GM08714 (cell line): ENCODE results near the gene HPS3.
"Not testable (repeated sequence)": the region's sequence is repeated elsewhere in the genome, so short reads cannot be mapped to it uniquely, and the experiment has no call there.

ENCODE experiments used
- H3K4me3 ChIP-seq: fragments of 200-500 bp; sonication (Bioruptor generic); 2 replicates; pipeline ENCODE4 v1.5.1; 2014; ENCODE audit warnings: mild to moderate bottlenecking, low read length, inconsistent platforms
- ZNF274 ChIP-seq: IDR thresholded peaks from 2 replicates; pipeline ENCODE4 v1.6.1; 2012; ENCODE audit warnings: mild to moderate bottlenecking, low read depth, low read length

Gene HPS3, protein sequence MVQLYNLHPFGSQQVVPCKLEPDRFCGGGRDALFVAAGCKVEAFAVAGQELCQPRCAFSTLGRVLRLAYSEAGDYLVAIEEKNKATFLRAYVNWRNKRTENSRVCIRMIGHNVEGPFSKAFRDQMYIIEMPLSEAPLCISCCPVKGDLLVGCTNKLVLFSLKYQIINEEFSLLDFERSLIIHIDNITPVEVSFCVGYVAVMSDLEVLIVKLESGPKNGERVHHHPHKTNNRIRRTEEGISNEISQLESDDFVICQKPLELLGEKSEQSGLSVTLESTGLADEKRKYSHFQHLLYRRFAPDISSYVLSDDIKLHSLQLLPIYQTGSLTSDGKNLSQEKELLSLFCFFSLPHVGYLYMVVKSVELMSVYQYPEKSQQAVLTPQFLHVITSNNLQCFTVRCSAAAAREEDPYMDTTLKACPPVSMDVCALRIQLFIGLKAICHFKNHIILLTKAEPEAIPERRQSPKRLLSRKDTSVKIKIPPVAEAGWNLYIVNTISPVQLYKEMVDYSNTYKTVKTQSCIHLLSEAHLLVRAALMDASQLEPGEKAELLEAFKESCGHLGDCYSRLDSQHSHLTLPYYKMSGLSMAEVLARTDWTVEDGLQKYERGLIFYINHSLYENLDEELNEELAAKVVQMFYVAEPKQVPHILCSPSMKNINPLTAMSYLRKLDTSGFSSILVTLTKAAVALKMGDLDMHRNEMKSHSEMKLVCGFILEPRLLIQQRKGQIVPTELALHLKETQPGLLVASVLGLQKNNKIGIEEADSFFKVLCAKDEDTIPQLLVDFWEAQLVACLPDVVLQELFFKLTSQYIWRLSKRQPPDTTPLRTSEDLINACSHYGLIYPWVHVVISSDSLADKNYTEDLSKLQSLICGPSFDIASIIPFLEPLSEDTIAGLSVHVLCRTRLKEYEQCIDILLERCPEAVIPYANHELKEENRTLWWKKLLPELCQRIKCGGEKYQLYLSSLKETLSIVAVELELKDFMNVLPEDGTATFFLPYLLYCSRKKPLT

GRCh38 chr3:149129326-149130205 is at the start of gene HPS3:
Gene HPS3 (plus strand): TSS chr3:149129638. CDS start chr3:149129724, 86 bp downstream.
- peak within 1 kb of the TSS; percentile 87 for H3K4me3 ChIP-seq
- TF ChIP-seq ZNF274: no peak

GRCh38 chr3:149080011-149080698 is 49.3 kb upstream of the HPS3 start:
- H3K4me3 ChIP-seq: no peak overlapping the region
- no peak for TF ChIP-seq ZNF274

GRCh38 chr3:149080699-149081091 is 48.7 kb upstream of the HPS3 start:
- no peak for TF ChIP-seq ZNF274
- no peak overlapping the region for H3K4me3 ChIP-seq

DNA sequence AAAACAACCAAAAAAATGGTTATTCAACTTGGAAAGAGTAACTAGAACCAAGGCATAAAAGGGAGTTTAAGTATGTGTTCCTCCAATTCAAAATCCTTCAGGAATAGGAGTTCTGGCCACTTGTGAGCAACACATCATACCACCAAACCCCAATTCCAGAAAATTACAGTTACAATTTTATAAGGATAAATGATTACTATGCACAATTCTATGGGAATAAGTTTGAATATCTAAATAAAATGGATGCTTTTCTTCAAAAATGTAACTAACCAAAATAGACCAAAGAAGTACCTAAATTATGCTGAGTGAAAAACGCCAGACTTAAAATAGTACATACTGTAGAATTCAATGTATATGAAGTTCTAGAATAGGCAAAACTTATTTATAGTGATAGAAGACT is 47.7 kb upstream of the HPS3 start:
- H3K4me3 ChIP-seq: no peak overlapping the region
- no peak for TF ChIP-seq ZNF274

DNA sequence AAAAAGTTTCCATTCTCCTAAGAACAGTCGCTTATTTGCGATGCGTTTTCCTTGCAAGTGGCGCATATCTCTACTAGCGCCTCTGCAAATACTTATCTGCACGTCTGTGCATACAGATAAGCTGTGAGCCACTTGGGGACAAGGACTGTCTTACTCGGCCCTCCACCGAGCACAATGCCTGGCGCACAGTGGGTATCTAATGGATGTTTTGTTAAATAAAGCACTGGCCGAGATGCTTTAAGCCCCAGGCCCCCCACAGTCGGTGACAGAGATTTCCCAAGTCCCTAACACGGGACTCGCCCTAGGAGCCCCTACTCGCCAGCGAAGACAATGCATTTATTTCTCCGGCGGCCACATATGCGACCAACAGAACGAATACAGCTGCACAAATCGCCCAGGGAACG is 43.6 kb upstream of the HPS3 start:
- TF ChIP-seq ZNF274: no peak
- peak overlapping the region; percentile 90 for H3K4me3 ChIP-seq

DNA sequence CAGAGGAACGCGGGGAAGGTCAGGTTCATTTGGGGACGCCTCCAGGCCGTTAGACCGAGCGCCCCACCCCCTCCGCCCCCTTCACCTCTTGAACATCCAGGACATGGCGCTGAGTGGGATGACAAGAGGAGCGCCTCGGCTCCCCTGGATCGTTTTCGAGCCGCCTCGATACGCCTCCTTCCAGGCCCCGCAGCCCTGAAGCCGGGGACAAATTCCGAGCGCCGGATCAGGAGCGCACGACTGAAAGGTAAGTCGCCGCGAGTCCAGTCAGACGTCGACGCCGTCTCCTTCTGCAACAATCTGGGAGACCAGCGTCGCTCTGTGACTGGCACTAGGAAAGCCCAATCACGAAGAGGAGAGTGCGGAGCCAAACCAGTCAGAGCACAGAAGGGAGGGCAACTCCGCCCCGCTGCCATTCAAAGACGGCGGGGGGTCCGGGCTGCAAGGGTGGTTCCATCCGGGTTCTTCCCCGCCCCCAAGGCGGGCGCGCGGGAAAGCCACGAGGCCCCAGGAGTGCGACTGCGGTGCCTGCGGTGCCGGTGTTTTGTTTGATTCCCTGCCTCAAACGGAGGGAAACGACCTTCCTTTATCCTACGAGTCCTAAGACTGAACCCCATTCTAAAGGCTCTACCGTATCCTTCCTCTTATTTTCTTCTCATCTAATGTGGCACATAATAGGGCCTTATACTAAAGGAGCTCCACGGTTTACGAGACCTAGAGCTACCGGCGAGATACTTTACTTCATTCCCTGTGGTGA is 43.0 kb upstream of the HPS3 start, which contains the start of gene HLTF:
HLTF (minus strand) TSS at position 302 of the 757 bp plus-strand sequence; CDS start at position 105, 197 bp downstream.
- TF ChIP-seq ZNF274: no peak
- peak within 1 kb of the TSS; percentile 90 for H3K4me3 ChIP-seq

- no peak for TF ChIP-seq ZNF274
- H3K4me3 ChIP-seq: no peak overlapping the region
Measured at GRCh38 chr3:149087208-149087607, 42.2 kb upstream of the HPS3 start.

DNA sequence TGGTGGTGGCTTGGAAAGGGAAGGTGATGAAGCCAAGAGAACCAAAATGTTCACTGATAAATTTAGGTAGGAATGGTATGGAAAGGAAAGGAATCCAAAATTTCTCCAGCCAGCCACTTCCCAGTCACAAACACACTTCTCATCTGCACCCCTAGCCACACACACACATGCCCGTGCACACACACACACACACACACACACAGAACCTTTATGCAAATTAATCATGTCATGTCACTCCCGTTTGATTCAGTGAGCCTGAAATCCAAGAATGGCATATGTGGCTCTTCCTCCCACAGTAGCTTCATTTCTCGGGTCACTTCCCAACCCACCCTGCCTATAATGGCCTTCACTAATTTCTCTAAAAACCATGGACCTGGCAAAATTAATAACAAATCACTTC is 40.0 kb upstream of the HPS3 start:
- no peak overlapping the region for H3K4me3 ChIP-seq
- no peak for TF ChIP-seq ZNF274

GRCh38 chr3:149090461-149090860 is 39.0 kb upstream of the HPS3 start:
- H3K4me3 ChIP-seq: no peak overlapping the region
- TF ChIP-seq ZNF274: no peak

DNA sequence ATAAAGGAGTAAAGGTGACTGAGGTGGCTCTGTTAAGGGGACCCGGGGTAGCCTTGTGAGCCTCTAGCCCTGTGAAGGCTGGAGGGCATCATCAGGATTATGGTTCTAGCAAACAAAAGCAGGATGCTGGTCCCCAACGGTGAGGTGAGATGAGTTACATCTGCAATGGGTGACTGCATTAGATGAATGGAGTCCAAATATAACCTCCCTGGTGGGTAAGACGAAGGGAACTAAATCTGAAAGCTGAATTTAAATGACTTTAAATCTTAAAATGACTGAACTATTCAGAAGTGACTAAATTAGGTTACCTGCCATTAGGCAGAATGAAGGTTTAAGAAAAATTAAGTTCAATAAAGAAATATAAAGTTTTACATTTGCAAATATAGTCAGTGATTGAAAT is 38.5 kb upstream of the HPS3 start:
- H3K4me3 ChIP-seq: no peak overlapping the region
- no peak for TF ChIP-seq ZNF274

GRCh38 chr3:149091983-149092382 is 37.5 kb upstream of the HPS3 start:
- no peak overlapping the region for H3K4me3 ChIP-seq
- no peak for TF ChIP-seq ZNF274

DNA sequence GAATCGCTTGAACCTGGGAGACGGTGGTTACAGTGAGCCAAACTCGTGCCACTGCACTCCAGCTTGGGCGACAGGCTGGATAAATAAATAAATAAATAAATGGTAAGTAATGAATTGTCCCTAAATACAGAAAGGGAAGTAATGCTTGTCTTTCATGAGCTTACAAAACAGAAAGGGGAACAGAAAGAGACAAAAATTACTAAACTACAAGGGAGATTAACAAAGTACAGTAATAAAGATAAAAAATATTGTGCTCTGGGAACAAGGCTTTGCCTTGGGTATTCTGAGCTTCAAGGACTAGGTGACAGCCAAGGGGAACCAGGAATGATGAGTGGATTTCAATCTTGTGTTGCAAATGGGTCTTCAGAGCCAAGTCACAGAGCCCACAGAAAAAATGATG is 34.0 kb upstream of the HPS3 start:
- no peak overlapping the region for H3K4me3 ChIP-seq
- no peak for TF ChIP-seq ZNF274

GRCh38 chr3:149097987-149098386 is 31.5 kb upstream of the HPS3 start:
- H3K4me3 ChIP-seq: not testable (repeated sequence)
